Eye (tissue), 1 donor: ENCODE data around the gene AFDN.

Source experiments
- DNase-seq: peaks from one replicate; pipeline ENCODE4 v3.0.0-alpha.2; 2015

AFDN gene

DNA sequence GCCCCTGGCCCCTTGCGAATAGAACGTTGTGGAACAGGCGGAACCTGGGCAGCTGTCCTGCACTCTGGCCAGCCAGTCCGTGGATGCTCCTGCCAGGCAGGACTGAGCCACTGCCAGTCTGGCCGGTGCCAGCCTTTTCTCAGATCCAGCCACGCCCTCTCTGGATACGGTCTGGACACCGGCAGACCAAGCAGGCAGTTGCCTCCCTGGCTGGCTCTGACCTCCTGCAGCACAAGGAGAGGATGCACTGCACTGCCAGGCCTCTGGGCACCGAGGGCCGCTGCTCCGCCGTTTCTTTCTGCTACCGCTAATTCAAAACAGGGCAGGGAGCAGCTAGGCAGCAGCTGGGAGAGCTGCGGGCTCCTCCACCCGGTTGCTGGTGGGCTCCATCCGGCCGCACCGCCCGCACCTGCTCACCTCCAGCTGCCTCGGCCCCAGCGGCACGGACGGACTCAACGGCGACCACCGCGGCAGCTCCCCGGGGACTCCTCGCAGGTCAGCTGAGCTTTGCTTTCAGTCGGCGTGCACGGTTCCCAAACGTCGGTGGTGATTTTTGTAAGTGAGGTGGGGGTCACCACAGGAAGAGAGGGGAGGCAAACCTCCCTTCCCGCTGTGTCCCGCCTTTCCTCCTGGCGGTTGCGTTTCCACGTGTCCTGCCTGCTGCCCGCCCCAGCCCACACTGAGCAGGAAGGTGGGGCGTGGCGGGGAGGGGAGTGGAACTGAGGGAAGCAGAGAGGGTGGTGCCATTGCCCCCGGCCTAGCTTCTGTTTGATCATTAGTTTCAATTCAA, 30.3 kb upstream of the AFDN start:
- peak; percentile 76 for DNase-seq

DNA sequence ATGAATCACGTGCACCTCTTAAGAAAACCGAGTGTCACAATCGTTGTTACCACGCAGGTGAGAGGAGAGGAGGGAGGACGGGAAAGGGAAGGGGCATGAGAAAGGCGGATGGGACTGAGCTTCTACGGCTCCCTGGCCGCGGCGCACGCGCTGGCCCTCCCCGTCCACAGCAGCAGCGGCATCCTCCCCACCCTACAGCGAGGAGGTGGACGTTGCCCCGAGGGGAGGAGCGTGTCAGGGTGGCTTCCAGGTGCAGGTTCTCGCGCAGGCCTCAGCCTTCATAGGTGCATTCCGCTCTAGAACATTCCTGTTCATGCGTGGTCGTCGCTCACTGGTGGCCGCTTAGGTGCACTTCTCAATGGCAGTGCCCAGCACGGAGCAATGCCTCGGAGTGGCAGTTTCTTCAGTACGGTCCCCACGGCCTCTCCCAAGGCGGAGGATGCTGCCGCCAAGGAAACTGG, 29.7 kb upstream of the AFDN start:
- DNase-seq, result peak; percentile 26

DNA sequence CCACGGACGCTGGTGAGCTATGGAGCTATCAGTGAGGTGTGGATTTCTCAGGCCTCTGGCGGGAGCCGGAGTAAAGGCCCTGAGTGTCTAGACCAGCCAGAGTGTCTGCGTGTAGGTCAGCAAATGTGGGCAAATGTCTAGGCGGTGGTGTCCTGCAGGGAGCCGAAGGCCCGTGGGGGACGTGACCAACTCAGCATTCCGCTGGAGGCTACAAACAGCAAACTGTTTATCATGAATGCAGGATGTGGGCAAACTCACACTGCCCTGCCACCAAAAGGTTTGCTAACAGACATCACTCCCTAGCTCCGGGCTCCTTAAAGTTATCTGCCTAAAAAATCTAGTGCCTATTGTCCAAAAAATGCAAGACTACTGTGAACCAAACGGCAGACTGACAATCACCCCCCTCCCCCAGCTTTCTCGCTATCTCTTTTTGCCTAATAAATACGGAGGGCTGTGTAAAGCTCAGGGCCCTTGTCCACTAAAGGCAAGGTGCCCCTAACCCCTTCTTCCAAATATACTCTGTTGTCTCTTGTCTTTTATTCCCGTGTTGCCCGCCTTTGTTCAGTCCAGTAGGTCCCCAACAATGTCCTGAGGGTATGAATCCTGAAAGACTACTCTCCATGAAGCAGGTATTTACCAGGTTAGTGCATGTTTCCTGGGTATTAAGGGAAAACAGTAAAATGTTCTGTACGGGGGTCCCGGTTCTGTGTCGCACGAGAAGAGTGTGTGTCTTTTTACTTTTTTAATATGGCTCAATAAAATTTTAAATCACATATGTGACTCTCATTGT, 29.0 kb upstream of the AFDN start:
- no peak for DNase-seq

DNA sequence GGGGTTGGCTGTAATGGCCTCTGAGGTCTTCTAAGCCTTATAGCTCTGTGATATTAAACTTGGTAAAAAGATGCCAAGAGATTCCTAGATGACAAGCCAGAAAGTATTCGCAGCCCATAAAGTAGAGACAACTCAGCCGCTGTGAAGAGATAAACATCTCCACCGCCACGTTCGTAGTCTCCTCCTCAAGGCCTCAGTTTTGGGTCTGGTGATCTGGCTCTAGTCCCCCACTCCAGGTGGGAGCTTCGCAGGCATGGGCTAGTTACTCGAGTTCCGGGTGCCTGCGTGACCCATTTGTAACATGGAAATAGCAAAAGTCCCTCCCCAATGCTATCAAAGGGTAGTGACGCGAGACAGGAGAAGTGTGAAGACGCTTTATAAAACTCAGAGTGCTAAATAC, 28.3 kb upstream of the AFDN start:
- no peak for DNase-seq

DNA sequence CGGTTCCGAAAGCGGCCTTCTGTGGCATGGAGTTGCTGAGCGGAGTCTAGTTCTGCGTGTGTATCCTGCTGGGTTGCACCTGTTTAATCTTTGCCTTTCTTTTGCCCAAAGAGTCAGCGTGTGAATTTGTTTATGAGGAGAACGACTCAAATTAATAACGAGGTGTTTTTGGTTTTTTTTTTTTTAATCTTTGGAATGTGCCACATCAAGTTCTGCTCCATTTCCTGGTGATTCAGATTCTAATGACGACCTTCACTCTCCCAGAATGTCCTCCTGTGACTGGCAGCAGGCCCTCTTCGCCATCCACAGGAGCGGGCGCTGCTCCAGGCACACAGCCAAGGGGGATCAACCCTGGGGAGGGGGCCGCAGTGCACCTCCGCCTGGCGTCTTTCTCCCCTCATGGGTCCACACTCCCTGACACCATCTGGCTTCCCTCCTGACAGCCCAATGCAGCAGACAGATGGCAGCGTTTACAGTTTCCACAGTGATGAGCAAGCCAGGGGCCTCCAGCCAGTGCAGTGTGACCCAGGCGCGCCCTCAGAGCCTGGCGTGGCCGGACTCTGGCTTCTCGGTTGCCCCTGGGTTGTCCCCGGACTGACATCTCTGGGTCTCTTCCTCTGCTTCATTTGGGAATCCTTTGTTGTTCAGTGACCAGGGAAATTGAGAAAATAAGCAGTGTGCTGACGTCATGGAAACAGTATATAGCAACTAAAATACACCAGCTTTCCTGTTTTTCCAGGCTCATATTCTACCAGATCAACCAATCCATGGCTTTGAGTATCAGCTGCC, 27.5 kb upstream of the AFDN start:
- DNase-seq, result peak; percentile 85

DNA sequence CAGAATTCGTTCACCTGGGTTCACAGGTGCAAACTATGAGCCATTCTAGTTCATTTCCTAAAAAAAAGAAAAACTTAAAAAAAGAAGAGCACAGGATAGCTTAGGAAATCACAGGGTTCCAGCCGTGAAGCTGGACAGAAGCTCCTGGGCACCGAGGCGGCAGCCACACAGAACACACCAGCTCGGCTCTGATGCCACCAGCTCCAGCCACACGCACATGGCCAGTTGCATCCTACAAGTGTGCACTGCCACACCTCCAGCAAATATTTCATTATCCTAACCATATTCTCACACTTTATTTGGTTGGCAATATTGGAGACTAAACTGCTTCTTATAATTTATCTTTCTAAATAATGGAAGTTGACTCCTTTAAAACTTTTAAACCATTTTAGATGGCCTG, 26.2 kb upstream of the AFDN start:
- no peak for DNase-seq

DNA sequence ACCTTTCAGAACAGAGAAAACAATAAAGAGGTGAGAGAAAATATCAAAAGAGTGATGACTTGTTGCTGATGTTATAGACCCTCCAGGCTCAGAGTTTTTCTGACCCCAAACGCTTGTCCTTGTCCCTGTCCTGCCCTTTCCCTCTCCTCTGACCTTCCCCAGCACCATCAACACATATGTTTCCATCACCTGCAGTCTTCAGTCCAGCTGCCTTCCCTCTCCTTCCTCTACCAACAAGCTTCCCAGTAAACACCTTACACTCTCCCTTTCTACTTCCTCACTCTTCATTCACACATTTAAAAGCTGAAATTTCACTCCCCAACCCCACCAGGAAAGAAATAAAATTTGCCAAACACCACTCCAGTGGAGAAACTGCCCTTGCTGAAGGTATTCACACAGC, 25.4 kb upstream of the AFDN start:
- DNase-seq, result no peak

DNA sequence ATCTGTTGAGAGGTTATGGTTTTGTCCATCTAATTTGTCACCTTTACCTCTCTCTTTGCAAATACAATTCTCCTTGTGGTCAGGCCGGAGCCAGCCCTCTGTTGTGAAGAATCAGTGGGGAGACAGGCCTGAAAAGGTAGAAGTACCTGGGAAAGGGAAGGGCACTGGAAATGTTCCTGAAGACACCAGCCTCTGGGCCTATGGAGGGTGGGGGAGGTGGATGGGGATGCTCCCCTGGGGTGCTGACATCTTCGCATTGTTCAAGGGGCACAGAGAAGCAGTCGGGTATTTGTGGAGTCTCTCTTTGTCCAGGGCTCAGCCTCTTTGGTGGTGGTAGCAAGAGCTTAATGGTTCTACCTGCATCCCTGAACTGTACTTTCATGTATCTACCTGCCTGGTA, 24.4 kb upstream of the AFDN start:
- DNase-seq, result no peak

DNA sequence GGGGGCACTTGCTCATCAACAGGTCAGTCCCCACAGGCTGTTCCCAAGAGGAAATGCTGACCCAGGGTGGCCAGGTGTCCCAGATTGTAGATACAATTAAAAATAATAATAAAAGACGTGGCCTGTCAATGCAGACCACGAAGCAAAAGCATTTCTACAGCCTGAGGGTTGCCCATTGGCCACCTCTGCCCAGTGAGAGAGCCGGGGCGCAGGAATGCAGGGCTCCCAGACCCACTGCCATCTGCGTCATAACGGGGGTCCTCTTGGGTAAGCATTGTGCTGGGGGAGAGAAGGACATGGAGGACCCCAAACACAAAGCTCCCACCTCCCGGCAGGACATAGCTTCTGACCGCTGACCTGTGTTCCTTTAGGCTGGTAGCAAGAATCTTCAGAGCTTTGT, 22.9 kb upstream of the AFDN start:
- DNase-seq, result no peak

DNA sequence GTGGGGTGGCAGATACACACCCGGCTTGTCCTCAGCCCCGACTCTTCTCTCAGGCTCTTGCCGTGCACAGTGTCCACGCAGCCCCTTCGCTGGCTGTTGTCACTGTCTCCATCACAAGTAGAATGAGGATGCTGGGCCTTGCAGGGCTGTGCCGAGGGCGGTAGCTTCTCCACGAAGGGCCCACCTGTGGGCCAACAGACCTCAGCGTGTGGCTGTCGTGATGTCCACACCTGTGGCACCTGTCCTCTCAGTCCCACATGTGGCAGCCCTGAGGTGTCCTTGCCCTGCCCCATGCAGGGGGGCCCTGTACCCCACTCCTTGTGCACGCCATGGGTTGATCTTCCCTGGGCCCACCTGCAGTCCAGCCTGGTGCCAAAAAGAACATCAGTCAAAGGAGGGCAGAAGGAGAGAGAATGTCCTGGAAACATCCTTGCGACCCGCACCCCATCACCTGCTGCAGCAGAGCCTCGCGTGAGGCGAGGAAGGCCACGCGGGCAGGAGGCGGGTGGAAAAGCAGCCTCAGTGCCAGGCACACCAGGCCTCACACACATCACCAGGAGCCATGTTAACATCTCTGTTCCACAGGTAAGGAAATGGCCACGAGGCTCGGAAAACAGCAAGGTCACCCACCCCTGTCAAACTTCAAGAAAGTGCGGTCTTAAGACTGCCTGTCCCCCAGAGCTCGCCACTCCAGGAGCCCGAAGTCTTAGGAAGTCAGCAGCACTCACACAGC, 22.3 kb upstream of the AFDN start:
- DNase-seq, result no peak

DNA sequence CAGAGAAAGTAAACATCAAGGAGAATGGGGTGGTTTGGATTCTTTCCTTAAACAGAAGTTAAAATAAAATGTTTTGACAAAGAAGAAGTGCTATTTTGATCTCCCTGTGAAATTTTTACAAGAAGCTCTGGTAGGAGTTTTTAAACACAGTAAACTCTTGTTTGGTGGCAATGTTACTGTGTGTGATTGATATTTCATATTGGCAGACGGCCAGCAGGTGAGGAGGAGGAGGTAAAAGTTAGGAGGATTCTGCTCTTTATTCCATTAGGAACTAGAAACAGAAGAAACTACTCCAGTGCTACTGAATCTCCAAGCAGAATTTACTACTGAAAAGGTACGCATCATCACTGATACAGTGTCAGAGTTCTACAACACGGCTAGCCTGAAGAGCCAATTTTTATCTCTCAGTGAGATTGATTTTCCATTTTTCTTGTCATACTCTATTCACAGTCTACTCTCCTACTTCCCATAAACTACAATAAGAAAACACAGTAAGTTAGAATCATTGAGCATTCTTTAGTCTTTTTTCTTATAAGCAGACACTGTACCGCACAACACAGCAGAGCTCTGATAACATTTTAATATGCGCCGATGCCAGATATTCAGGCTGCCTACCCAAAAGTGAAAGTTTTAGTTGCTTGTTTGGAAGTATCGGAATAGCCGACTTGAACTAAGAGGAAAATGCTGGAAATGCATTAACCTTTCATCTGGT, 21.2 kb upstream of the AFDN start:
- DNase-seq, result no peak

DNA sequence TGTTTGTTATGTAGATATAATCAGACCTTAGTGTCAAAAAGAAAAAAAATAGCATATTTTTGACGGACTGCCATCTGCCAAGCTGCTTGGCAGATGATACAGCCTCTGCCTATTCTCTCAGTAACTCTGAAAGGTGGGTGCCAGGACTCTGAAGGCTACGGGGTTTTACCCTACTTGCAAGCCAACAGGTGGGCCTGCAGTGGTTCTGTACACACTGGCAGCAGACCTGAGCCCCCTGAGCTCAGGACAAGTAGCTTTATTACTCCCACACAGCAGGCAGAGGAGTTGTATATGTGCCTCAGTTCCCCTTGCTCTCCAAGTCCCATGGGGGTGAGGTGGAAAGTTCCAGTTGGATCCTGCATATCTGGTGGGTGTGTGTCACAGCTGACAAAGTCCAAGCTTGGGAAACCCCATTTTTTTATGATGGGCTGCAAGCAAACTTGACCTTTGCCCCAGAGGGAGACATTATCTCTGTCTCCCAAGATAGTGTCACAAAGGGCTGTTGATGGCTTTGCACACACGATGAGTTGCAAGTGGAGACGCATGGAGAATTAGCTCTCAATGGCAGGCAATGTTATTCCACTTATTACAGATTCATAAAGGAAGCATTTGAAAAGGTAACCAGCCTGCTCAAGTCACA, 20.5 kb upstream of the AFDN start:
- DNase-seq, result no peak

DNA sequence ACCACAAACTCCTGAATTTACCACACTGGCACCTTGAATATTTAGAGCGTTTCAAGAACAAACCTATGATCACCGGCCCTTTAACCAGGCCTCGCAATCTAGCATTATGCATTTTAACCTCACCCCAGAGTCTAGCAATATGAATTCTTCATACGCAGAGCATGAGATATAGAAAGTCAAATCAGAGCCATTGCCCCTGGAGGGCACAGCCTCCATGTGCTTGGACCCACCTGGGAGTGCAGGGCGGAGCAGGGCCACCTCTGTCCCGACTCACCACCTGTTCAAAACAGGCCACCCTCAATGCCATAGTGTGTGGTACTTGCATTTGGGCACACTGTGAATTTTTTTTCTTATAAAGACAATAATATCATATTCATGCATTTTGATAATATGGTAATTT, 19.5 kb upstream of the AFDN start:
- DNase-seq, result no peak

DNA sequence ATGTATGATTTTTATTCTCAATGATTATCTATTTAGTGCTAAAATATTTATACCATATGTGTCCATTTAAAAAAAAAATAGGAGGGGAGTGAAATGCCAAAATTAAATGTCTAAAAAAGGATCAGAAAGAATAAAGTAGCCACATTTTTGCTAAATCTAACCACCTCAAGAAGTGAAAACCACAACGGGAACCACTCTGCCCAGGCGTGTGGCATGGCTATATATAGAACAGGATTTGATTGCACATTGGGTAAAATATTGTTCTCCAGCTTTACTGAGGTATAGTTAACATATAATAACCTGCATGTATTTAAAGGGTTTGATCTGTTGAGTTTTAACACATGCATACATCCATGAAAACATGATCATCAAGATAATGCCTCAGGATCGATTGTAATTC, 19.0 kb upstream of the AFDN start:
- no peak for DNase-seq

DNA sequence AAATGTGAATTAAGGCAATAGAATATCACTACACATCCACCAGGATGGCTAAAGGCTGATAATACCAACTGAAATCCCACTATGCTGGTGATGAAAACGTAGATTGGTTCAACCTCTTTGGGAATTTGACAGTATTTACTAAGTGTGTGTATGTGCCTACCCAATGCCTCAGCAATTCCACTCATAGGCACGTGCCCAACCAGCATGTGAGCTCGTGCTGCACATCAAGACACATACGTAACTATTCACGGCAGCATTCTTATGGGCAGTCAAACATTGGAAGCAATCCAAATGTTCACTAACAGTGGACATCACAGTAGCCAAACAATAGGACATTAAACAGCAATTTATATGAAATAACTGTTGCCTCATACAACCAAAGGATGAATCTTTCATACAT, 15.7 kb upstream of the AFDN start:
- no peak for DNase-seq

DNA sequence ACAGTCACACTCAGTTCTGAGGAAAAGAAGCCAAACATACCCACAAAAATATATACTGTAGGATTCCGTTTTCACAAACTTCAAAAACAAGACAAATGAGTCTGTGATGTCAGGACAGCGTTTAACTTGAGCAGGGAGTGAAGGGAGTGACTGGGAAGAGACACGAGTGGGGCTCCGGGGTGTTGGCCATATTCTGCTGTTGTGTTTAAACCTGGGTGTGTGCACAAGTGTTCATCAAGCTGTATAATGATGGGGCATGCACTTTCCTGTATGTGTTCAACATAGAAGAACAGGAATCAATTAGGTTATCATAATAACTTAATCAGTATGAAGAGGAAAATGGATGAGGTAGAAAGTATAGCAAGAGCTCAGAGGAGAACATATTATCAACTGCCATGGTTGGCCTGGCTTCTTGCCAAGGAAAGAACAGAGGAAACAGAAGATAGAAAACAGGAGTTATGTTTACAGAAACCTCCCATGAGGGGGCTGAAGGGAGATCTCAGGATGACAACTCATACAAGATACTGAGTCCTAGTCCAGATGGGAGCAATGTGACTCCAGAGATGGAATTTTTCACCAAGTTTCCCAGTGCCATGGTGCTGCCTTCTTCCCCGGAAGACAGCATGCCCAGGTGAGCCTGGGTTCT, 15.1 kb upstream of the AFDN start:
- no peak for DNase-seq

DNA sequence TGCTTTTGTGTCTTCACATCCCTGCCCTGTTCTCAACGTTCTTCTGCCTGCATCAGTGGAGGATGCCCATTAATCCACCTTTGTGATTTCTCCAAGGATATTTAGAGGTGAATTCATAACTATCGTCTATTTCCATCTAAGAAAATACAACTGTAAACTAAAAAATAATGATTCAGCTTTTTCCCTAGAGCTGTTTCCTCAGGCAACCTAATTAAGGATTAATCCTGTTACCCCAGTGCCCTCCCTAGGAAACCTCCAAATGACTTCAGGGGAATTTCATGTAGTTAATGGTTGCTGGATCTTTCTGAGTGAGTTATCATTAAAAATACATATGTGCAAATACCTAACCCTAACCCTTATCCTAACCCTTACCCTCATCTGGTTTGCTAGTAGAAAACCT, 14.6 kb upstream of the AFDN start:
- DNase-seq, result no peak

DNA sequence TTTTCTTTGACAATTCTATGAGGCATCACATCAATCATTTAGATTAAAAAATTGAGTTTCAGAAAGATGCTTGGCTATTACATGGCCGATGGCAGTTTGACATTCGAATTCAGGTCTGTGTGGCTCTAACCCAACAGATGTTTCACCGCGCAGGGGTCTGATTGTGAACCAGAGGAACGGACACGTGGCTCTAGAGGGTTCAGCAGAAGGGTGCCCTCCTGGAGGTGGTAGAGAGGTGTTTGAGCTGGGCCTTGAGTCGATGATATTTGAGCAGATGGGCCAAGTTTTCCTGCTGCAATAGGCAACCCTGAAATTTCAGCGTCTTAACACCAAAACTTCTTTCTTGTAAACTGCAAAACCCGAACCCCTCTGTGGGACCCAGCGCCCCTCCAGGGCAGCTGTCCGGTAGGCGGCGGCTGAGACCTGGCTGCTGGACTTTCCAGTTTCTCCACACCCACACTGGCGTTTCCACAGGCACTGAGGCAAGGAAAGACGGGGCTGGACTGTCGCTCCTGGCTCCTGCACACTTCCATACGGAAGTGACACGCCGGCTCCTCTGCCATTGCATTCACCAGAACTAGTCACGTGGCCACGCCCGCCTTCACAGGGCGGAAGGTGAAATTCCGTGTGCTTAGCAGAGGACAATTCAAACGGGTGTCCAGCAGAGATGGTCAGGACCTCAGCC, 11.3 kb upstream of the AFDN start:
- DNase-seq, result no peak

DNA sequence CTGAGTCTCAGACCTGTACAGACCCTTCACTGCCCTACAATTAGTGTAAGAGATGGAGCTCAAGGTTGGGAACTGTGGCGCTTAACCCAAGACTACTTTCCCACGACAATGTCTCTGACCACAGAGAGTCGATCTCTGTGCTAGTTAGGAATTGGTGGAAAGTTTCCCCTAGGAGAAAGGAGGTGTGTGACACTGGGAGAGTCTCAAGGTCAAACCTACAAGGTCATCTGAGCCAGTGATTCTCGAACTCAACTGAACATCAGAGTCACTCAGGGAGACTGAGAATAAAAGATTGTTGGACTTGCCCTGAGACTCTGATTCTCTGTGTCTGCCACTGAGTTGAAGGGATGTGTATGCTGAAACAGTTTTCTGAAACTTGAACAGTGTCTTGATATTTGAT, 9.7 kb upstream of the AFDN start:
- DNase-seq, result no peak

DNA sequence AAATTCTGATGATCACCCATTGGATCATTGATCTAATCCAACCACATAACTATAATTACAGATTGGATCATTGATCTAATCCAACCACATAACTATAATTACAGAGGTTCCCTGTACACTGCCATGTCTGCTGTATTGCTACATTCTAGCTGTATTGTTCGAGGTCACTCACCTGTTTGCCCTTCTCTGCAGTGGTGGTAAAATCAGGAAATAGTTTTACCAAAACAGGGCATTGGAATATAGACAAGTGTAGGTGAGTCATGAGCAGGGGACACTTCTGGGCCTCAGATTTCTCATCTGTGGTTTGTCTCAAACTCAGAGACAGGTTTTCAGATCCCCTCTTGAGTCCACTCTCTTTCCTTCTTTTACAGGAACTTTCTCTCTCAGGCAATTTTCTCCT, 9.0 kb upstream of the AFDN start:
- no peak for DNase-seq

DNA sequence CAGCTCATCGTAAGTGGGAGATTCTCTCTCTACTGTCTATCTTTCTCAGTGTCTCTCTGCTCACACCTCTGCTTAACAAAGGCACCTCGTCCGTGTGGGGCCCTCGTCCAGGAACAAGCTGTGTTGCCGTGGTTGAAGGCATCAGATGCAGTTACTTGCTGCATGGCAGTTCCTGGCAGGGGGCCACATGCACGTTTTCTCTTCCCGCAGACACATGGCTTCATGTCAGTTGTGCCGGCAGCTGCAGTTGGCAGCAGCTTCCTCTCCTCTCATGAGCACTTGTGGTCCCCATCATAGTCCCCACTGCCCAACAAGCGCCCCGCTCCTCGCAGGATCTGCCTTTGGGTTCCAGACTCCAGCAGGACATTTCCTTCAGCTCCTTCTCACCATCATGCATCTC, 7.1 kb upstream of the AFDN start:
- DNase-seq, result no peak
